Glutamatergic neuron (in vitro differentiated cells): ENCODE measurements around the gene BMPR1A. TPM values are rescaled to one million over a fixed set of nuclear protein-coding genes. Genes with fewer than 3 reads are reported as not detected.

Experiments used
- DNase-seq: peaks from one replicate; pipeline ENCODE4 v3.0.0; 2022
- H3K27ac Mint-ChIP-seq: one replicate; pipeline ENCODE4 v1.8.0; 2020; ENCODE audit warnings: mild to moderate bottlenecking, mixed read lengths, inconsistent platforms; ENCODE audit not compliant: unreplicated experiment
- H3K27me3 Mint-ChIP-seq: one replicate; pipeline ENCODE4 v1.8.0; 2020; ENCODE audit warnings: mild to moderate bottlenecking, moderate library complexity, mixed read lengths, inconsistent platforms; ENCODE audit not compliant: unreplicated experiment
- H3K36me3 Mint-ChIP-seq: one replicate; pipeline ENCODE4 v1.8.0; 2020; ENCODE audit warnings: mild to moderate bottlenecking, mixed read lengths, inconsistent platforms; ENCODE audit not compliant: unreplicated experiment
- H3K4me1 Mint-ChIP-seq: one replicate; pipeline ENCODE4 v1.8.0; 2020; ENCODE audit warnings: mild to moderate bottlenecking, low read depth, mixed read lengths, inconsistent platforms; ENCODE audit not compliant: unreplicated experiment
- H3K4me3 Mint-ChIP-seq: one replicate; pipeline ENCODE4 v1.8.0; 2020; ENCODE audit warnings: mild to moderate bottlenecking, mixed read lengths, inconsistent platforms; ENCODE audit not compliant: unreplicated experiment
- H3K9me3 Mint-ChIP-seq: one replicate; pipeline ENCODE4 v1.8.0; 2020; ENCODE audit warnings: mild to moderate bottlenecking, moderate library complexity, mixed read lengths, inconsistent platforms; ENCODE audit not compliant: unreplicated experiment
- total RNA-seq: library from RNA; stranded (reverse); fragmentation: NEBNext Ultra II Directional; extraction: Animal tissue kit (Norgen Biotek cat#: 25700); gene quantifications from one replicate; pipeline ENCODE4 v1.2.1, GENCODE V29; 2021; ENCODE audit not compliant: unreplicated experiment
- TF ChIP-seq, protein P1 (sequence below): fragments of 200-600 bp; sonication (generic); IDR thresholded peaks from one replicate; pipeline ENCODE4 v1.5.0; 2021; ENCODE audit not compliant: partially characterized antibody, unreplicated experiment

Gene BMPR1A
- total RNA-seq, 1 donor from 2014 or later, result 27.7 TPM

DNA sequence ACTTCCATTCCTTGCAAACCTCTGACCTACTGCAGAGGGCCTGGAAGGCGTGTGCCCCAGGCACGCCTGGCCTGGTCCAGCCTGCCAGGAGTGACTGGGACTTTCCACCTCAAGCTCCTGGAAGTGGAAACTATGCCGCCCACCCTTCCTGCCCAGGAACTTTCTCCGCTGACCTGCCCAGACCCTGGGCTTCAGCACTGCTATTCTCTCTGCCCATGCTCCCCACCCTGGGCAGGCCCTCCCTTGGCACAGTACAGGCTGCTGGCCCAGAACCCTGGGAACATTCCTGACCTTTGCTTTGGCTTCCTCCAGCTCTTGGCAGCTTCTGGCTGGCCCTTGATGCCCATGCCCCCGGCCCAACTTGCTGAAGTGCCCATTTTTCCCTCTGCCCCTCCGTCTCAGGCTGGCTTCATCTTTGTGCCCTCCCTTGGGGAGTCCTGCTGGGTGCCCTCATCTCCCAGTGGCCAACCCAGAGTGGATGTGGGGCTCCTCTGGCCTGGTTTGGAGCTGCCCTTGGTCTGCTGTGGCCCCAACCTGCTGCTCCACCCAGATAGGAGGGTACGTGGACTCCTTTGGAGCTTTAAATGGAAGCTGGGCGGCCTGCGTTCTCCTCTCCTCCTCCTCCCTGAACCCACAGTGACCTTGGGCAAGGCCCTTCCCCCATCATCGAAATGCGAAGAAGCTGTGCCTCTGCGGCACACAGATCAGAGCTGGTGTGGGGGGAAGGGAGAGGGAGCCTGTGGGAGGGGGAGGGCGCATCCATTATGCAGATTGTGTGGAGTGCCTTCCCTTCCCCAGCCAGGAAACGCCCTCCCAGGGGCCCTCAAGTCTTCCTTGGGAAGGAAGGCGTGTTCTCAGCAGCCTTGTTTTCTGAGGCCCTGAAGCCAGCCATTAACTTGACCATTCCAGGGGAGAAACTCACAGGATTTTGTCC, 197.6 kb downstream of the BMPR1A start:
- peak overlapping the region; percentile 73 for H3K4me3 Mint-ChIP-seq

DNA sequence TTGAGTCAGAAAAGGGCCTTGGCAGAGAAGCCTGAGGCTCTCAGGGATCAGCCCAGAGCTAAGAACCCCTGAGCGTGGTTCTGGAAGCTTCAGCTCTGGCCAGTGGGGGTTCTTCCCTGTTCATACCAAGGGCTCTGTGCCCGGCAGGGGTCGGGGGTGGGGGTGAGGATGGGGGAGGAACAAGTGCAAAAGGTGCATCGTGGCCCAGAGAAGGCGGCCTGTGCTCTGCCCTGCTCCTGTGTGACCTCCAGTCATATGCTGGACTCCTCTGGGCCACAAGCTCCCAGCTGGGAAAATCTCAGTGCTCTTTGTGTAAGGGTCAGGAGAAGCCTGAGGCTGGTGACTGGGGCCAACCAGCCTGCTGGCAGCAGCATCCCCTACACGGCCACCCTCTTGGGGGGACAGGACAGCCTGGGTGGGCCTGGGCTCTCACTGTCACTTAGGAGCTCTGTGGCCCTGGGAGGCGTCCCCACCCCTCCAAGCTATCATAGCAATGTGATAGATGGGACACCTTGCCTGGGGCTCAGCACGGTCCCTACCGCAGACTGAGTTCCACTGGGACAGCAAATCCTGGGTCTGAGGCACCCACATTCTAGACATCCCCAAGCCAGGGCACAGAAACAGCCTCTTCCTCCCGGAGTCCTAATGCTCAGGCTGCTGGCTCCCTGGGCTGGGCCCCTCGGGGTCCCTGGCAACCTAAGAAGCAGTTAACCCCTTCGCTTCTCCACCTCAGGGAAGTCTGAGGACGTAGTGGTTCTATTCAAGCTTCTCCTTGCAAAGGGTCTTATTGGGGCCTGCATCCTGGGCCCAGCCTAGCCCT, 198.5 kb downstream of the BMPR1A start:
- no peak for DNase-seq
- Mint-ChIP-seq H3K27me3 (peaks cover 18% of the 10 kb centered on the region), H3K36me3 (peaks cover 12% of the 10 kb centered on the region), H3K4me1 (peaks cover 20% of the 10 kb centered on the region), H3K4me3 (peak overlapping the region; percentile 73), H3K9me3 (peaks cover 16% of the 10 kb centered on the region), H3K27ac (peak overlapping the region; percentile 94)
- TF ChIP-seq, protein P1, sequence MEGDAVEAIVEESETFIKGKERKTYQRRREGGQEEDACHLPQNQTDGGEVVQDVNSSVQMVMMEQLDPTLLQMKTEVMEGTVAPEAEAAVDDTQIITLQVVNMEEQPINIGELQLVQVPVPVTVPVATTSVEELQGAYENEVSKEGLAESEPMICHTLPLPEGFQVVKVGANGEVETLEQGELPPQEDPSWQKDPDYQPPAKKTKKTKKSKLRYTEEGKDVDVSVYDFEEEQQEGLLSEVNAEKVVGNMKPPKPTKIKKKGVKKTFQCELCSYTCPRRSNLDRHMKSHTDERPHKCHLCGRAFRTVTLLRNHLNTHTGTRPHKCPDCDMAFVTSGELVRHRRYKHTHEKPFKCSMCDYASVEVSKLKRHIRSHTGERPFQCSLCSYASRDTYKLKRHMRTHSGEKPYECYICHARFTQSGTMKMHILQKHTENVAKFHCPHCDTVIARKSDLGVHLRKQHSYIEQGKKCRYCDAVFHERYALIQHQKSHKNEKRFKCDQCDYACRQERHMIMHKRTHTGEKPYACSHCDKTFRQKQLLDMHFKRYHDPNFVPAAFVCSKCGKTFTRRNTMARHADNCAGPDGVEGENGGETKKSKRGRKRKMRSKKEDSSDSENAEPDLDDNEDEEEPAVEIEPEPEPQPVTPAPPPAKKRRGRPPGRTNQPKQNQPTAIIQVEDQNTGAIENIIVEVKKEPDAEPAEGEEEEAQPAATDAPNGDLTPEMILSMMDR, result no peak

More for the DNA sequence above, 197.6 kb downstream of the BMPR1A start:
- TF ChIP-seq, protein P1, result no peak
- peak overlapping the region; percentile 94 for H3K27ac Mint-ChIP-seq
- H3K9me3 Mint-ChIP-seq, result peaks cover 13% of the 10 kb centered on the region
- DNase-seq, result peak; percentile 85
- peaks cover 17% of the 10 kb centered on the region for H3K4me1 Mint-ChIP-seq
- peaks cover 15% of the 10 kb centered on the region for H3K27me3 Mint-ChIP-seq
- peaks cover 12% of the 10 kb centered on the region for H3K36me3 Mint-ChIP-seq

DNA sequence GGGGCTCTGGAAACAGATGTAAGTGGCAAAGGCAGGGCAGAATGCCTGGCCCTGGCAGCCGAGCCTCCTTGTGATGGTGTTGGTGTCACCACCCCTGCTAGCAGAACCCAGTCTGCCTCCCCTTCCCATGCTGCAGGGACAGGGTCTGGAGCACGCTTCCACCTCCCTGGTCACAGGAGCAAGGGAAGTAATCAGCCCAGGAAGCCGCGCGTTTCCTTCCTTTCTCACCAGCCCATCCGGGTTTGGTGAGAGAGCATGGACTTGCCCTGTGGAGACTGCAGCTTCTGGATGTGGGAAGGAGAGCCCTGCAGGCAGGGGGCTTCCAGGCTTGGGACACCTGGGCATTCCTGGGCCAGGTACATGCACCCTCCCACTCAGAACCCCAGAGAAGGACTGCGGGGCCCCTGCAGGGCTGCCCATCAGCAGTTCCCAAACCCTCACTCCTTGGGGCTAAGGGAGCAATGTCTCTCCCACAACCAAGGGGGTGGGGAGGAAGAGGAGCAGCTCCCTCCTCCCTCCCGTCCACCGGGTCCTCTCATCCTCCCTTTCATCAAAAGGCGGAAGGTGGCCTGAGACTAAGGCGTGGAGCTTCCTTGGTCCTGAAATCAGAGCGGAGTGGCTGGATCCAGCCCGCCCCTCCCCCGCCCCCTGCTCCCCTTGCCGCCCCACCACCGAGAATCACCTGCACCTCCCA, 199.2 kb downstream of the BMPR1A start:
- TF ChIP-seq, protein P1, result no peak
- no peak for DNase-seq
- Mint-ChIP-seq H3K9me3 (peaks cover 16% of the 10 kb centered on the region), H3K27me3 (peaks cover 21% of the 10 kb centered on the region), H3K36me3 (peaks cover 12% of the 10 kb centered on the region), H3K4me3 (peak overlapping the region; percentile 55), H3K27ac (peak overlapping the region; percentile 99), H3K4me1 (peaks cover 23% of the 10 kb centered on the region)

DNA sequence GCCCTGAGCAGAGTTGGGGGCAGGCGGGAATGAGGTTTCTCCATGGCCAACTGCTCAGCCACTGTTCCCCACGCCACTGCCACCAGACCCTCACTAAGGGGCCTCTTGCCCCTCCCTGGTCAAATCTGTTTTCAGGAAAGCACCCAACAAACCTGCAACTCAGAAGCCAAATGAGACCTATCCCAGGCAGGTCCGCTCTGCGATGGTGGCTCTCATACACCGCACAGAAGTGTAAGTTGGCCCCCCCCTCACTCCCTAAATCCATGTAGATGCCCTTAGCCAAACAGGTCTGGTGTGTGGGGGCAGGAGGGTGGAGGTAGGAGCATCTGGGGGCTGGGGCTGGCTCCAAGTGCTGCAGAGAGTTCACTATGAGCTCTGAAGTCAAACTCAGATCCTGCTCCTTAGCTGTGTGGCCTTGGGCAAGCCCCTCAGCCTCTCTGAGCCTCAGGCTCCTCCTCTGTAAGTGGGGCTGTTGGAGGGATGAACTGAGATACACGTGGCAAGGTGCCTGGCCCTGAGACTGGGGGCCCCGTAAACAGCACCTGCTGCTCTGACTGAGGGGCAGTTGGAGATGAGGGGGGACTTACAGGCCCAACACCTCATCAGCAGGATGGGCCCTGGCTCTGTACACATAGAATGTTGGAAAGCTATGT, 199.9 kb downstream of the BMPR1A start:
- peak overlapping the region; percentile 99 for H3K27ac Mint-ChIP-seq
- DNase-seq, result no peak
- peaks cover 24% of the 10 kb centered on the region for H3K4me1 Mint-ChIP-seq
- H3K36me3 Mint-ChIP-seq, result peaks cover 12% of the 10 kb centered on the region
- peaks cover 22% of the 10 kb centered on the region for H3K27me3 Mint-ChIP-seq
- TF ChIP-seq, protein P1, result no peak
- peak overlapping the region; percentile 79 for H3K4me3 Mint-ChIP-seq
- H3K9me3 Mint-ChIP-seq, result peaks cover 16% of the 10 kb centered on the region
